HepG2 (cell line): ENCODE results near the gene SLC7A11. TPM values are rescaled to one million over a fixed set of nuclear protein-coding genes. Genes with fewer than 3 reads are reported as not detected.

Source experiments
- ATAC-seq: fragments of 200-7000 bp; cut with Tn5 transposase; 3 replicates; pipeline ENCODE4 v1.9.1; 2020; ENCODE audit warnings: mild to moderate bottlenecking, moderate library complexity
- BruUV-seq: library from RNA; stranded (reverse); fragments of 400-500 nt; replicated peaks from 2 replicates; lab custom pipeline; 2021; lab: Mats Ljungman, UMichigan
- CTCF ChIA-PET: fragments of 300-600 bp; formaldehyde crosslinking; extraction: SDS; loops from one replicate; lab custom pipeline; 2021; ENCODE audit warnings: low total read pairs, inconsistent platforms, low intra/inter-chr PET ratio; lab: Yijun Ruan, JAX
- POLR2A ChIA-PET: fragments of 350-600 bp; sonication (Branson Sonifier 250); formaldehyde crosslinking; loops from one replicate; lab custom pipeline; 2020; ENCODE audit warnings: antibody characterized with exemption, inconsistent platforms; lab: Yijun Ruan, JAX
- DNase-seq: peaks from one replicate; pipeline ENCODE4 v3.0.0-alpha.2; 2015; ENCODE audit warnings: low spot score
- FAIRE-seq: peaks from 3 replicates; lab custom pipeline; 2011; peaks lifted over from hg19 to GRCh38; lab: Jason Lieb, UNC
- H2AFZ ChIP-seq: one replicate; pipeline ENCODE4 v1.6.1; 2011; ENCODE audit warnings: low read length, inconsistent platforms
- H3K27ac ChIP-seq: fragments of 300-600 bp; 3 replicates; pipeline ENCODE4 v1.8.0; 2011; ENCODE audit warnings: mixed run types, mild to moderate bottlenecking, mixed read lengths, low read length, inconsistent platforms; ENCODE audit not compliant: insufficient read depth; ENCODE audit errors: extremely low read length
- H3K27me3 ChIP-seq, 2 experiments: fragments of 200-600 bp in 1 of 2; 2 replicates in 1 of 2; 3 replicates in 1 of 2; pipeline versions ENCODE4 v1.6.0 to v1.8.0; 2011; ENCODE audit warnings: low read length in 2 of 2, mild to moderate bottlenecking in 2 of 2, moderate library complexity in 2 of 2, inconsistent platforms in 1 of 2; ENCODE audit not compliant: insufficient read depth in 2 of 2, control insufficient read depth in 1 of 2
- H3K36me3 ChIP-seq, 2 experiments: fragments of 200-600 bp in 1 of 2; replicated peaks in 1 of 2; 2 replicates in 1 of 2; 3 replicates in 1 of 2; pipeline versions ENCODE4 v1.5.1 to v1.8.0; 2011; ENCODE audit warnings: low read length in 2 of 2, inconsistent platforms in 1 of 2; ENCODE audit not compliant: insufficient read depth in 2 of 2, control insufficient read depth in 1 of 2
- H3K4me1 ChIP-seq: 2 replicates; pipeline ENCODE4 v1.5.1; 2012; ENCODE audit warnings: low read length, inconsistent platforms; ENCODE audit not compliant: insufficient read depth
- H3K4me2 ChIP-seq: 2 replicates; pipeline ENCODE4 v1.6.0; 2011; ENCODE audit warnings: low read depth, low read length, inconsistent platforms
- H3K4me3 ChIP-seq, 3 experiments: fragments of 200-600 bp in 1 of 3; sonication (generic), shearing (Covaris generic) in 1 of 3; replicated peaks in 1 of 3; 2 replicates each; pipeline ENCODE4 v1.5.1; 2011 to 2016; ENCODE audit warnings: low read length in 3 of 3, inconsistent platforms in 2 of 3, low read depth in 2 of 3, mild to moderate bottlenecking in 2 of 3, control low read depth in 1 of 3, mixed read lengths in 1 of 3; ENCODE audit not compliant: insufficient read depth in 1 of 3
- H3K79me2 ChIP-seq: one replicate; pipeline ENCODE4 v1.6.1; 2011; ENCODE audit warnings: low read length, inconsistent platforms; ENCODE audit not compliant: insufficient read depth
- H3K9ac ChIP-seq: 2 replicates; pipeline ENCODE4 v1.6.0; 2011; ENCODE audit warnings: mild to moderate bottlenecking, low read depth, low read length, inconsistent platforms; ENCODE audit not compliant: insufficient read depth
- H3K9me3 ChIP-seq: 2 replicates; pipeline ENCODE4 v1.5.1; 2012; ENCODE audit warnings: mild to moderate bottlenecking, low read length
- H4K20me1 ChIP-seq: 2 replicates; pipeline ENCODE4 v1.6.0; 2011; ENCODE audit warnings: inconsistent platforms, mild to moderate bottlenecking, low read length, moderate library complexity; ENCODE audit not compliant: insufficient read depth
- AGO2 ChIP-seq: fragments of 200-400 bp; formaldehyde crosslinking; optimal IDR thresholded peaks from 2 replicates; pipeline ENCODE3; 2017; ENCODE audit warnings: mild to moderate bottlenecking, low read depth, low read length, moderate library complexity
- CHD4 ChIP-seq: fragments of 200-600 bp; sonication (generic); IDR thresholded peaks from 2 replicates; pipeline ENCODE4 v1.7.0; 2017; ENCODE audit warnings: mild to moderate bottlenecking, low read length, borderline replicate concordance
- DPF2 ChIP-seq: sonication (generic); formaldehyde crosslinking; IDR thresholded peaks from 2 replicates; pipeline ENCODE4 v1.4.0; 2020; ENCODE audit warnings: mild to moderate bottlenecking, low read depth, missing genetic modification reagents, borderline replicate concordance
- HNRNPK ChIP-seq: fragments of 200-400 bp; formaldehyde crosslinking; IDR thresholded peaks from 2 replicates; pipeline ENCODE4 v1.6.1; 2018; ENCODE audit warnings: low read length, low read depth, moderate library complexity, mild to moderate bottlenecking; ENCODE audit not compliant: poor library complexity, severe bottlenecking
- KLF11 ChIP-seq: IDR thresholded peaks from 2 replicates; pipeline ENCODE4 v1.6.1; 2016; ENCODE audit warnings: missing compliant biosample characterization
- NCOA5 ChIP-seq: sonication (generic); formaldehyde crosslinking; IDR thresholded peaks from 2 replicates; pipeline ENCODE4 v1.4.0; 2020; ENCODE audit warnings: missing genetic modification reagents
- POLR2AphosphoS5 ChIP-seq: IDR thresholded peaks from 2 replicates; pipeline ENCODE4 v1.6.1; 2012; ENCODE audit warnings: low read depth, low read length
- REPIN1 ChIP-seq: sonication (generic); formaldehyde crosslinking; IDR thresholded peaks from 2 replicates; pipeline ENCODE4 v1.8.0; 2022; ENCODE audit warnings: missing genetic modification reagents, low read depth, mild to moderate bottlenecking, borderline replicate concordance
- SRSF9 ChIP-seq: fragments of 200-400 bp; formaldehyde crosslinking; IDR thresholded peaks from 2 replicates; pipeline ENCODE4 v1.6.1; 2018; ENCODE audit warnings: borderline replicate concordance, mild to moderate bottlenecking, low read depth, low read length; ENCODE audit not compliant: insufficient read depth, poor library complexity, severe bottlenecking
- YEATS4 ChIP-seq: sonication (generic); formaldehyde crosslinking; IDR thresholded peaks from 2 replicates; pipeline ENCODE4 v1.4.0; 2020; ENCODE audit warnings: missing genetic modification reagents, borderline replicate concordance
- ZBTB3 ChIP-seq: sonication (generic); formaldehyde crosslinking; IDR thresholded peaks from 2 replicates; pipeline ENCODE4 v1.4.0; 2020; ENCODE audit warnings: low read depth, mild to moderate bottlenecking, moderate library complexity, missing genetic modification reagents, borderline replicate concordance
- ZFX ChIP-seq: sonication (generic); formaldehyde crosslinking; IDR thresholded peaks from 2 replicates; pipeline ENCODE4 v1.4.0; 2020; ENCODE audit warnings: mild to moderate bottlenecking, low read depth, missing genetic modification reagents, moderate library complexity
- ZMYM3 ChIP-seq: sonication (generic); formaldehyde crosslinking; IDR thresholded peaks from 2 replicates; pipeline ENCODE4 v1.5.1; 2020; ENCODE audit warnings: mild to moderate bottlenecking, missing genetic modification reagents
- ZNF20 ChIP-seq: sonication (generic); formaldehyde crosslinking; IDR thresholded peaks from 2 replicates; pipeline ENCODE4 v1.4.0; 2020; ENCODE audit warnings: mild to moderate bottlenecking, moderate library complexity, missing genetic modification reagents
- ZNF331 ChIP-seq: sonication (generic); formaldehyde crosslinking; IDR thresholded peaks from 2 replicates; pipeline ENCODE4 v1.4.0; 2020; ENCODE audit warnings: missing genetic modification reagents
- ZNF468 ChIP-seq: sonication (generic); formaldehyde crosslinking; IDR thresholded peaks from 2 replicates; pipeline ENCODE4 v1.8.0; 2022; ENCODE audit warnings: mild to moderate bottlenecking, moderate library complexity, missing genetic modification reagents
- ZNF570 ChIP-seq: sonication (generic); formaldehyde crosslinking; IDR thresholded peaks from 2 replicates; pipeline ENCODE4 v1.4.0; 2020; ENCODE audit warnings: mild to moderate bottlenecking, missing genetic modification reagents, borderline replicate concordance
- ZNF777 ChIP-seq: sonication (generic); formaldehyde crosslinking; IDR thresholded peaks from 2 replicates; pipeline ENCODE4 v1.4.0; 2020; ENCODE audit warnings: missing genetic modification reagents
- ZXDC ChIP-seq: sonication (generic); formaldehyde crosslinking; IDR thresholded peaks from 2 replicates; pipeline ENCODE4 v1.5.0; 2020; ENCODE audit warnings: mild to moderate bottlenecking, missing genetic modification reagents
- in situ Hi-C: cut with HindIII; loops from 2 replicates; pipeline ENCODE4 v1.10.0; 2017; ENCODE audit warnings: low pct_unique_long_range_greater_than_20kb; ENCODE audit not compliant: extremely low pct_ligation_motif_present
- intact Hi-C: fragments of 100-400 bp; cut with micrococcal nuclease; formaldehyde crosslinking; loops from one replicate; pipeline ENCODE4 v1.10.0; 2022; ENCODE audit not compliant: unreplicated experiment
- polyA plus RNA-seq, 8 experiments: library from polyadenylated mRNA; depleted of rRNA in 3 of 8; stranded (reverse) in 7 of 8; unstranded in 1 of 8; fragments of >200 nt; fragmentation: Illumina TruSeq in 4 of 8; extraction: Trizol in 4 of 8; gene quantifications; 2 replicates each; pipeline versions ENCODE4 v1.2.1 to v1.2.3, GENCODE V29; 2011 to 2016; ENCODE audit warnings: low read depth in 4 of 8, missing spikeins in 1 of 8, mixed read lengths in 1 of 8; ENCODE audit not compliant: insufficient read depth in 1 of 8
- total RNA-seq, 5 experiments: library from RNA; depleted of rRNA; stranded (reverse); fragments of >200 nt; fragmentation: Illumina TruSeq; extraction: Trizol; gene quantifications; 2 replicates each; pipeline ENCODE4 v1.2.3, GENCODE V29; 2016; ENCODE audit warnings: low read depth in 1 of 5
- TF ChIP-seq, protein P1 (sequence below): sonication (generic); formaldehyde crosslinking; IDR thresholded peaks from 2 replicates; pipeline ENCODE4 v1.4.0; 2020; ENCODE audit warnings: mild to moderate bottlenecking, missing genetic modification reagents, borderline replicate concordance

The SLC7A11 gene
- total and polyA plus RNA-seq, 2 of the 13 experiments (the other 11 are each of a cell fraction or from before 2014, with no cell fraction given) = 15.7 to 17.5 TPM

GRCh38 chr4:138162259-138162658, 79.9 kb downstream of the SLC7A11 start:
- no peak overlapping the region for H3K4me3 ChIP-seq
- in situ Hi-C loops (no loop called here), intact Hi-C loops (no loop called here)
- DNase-seq = no peak
- H3K79me2 ChIP-seq = no peaks in the 10 kb centered on the region
- no peak overlapping the region for H3K4me2 ChIP-seq
- POLR2A ChIA-PET = no interaction called here
- H3K9me3 ChIP-seq = no peaks in the 10 kb centered on the region
- no peaks in the 10 kb centered on the region; a peak in 1 of 5 replicates for H3K27me3 ChIP-seq
- no TSS peak for BruUV-seq
- H3K36me3 ChIP-seq = no peaks in the 10 kb centered on the region
- no peak for TF ChIP-seq ZXDC
- TF ChIP-seq REPIN1 (CRISPR knock-in tag) = no peak
- TF ChIP-seq YEATS4 (CRISPR knock-in tag) = no peak
- TF ChIP-seq ZNF570 (CRISPR knock-in tag) = no peak
- TF ChIP-seq AGO2 = no peak
- no peak for TF ChIP-seq ZNF331 (CRISPR knock-in tag)
- TF ChIP-seq KLF11 = no peak
- TF ChIP-seq ZFX (CRISPR knock-in tag) = no peak
- TF ChIP-seq ZNF777 (CRISPR knock-in tag) = no peak
- no peak for TF ChIP-seq ZMYM3 (CRISPR knock-in tag)
- no peak for TF ChIP-seq CHD4
- TF ChIP-seq HNRNPK = no peak
- TF ChIP-seq POLR2AphosphoS5 = no peak
- TF ChIP-seq ZBTB3 (CRISPR knock-in tag) = no peak
- TF ChIP-seq, protein P1, sequence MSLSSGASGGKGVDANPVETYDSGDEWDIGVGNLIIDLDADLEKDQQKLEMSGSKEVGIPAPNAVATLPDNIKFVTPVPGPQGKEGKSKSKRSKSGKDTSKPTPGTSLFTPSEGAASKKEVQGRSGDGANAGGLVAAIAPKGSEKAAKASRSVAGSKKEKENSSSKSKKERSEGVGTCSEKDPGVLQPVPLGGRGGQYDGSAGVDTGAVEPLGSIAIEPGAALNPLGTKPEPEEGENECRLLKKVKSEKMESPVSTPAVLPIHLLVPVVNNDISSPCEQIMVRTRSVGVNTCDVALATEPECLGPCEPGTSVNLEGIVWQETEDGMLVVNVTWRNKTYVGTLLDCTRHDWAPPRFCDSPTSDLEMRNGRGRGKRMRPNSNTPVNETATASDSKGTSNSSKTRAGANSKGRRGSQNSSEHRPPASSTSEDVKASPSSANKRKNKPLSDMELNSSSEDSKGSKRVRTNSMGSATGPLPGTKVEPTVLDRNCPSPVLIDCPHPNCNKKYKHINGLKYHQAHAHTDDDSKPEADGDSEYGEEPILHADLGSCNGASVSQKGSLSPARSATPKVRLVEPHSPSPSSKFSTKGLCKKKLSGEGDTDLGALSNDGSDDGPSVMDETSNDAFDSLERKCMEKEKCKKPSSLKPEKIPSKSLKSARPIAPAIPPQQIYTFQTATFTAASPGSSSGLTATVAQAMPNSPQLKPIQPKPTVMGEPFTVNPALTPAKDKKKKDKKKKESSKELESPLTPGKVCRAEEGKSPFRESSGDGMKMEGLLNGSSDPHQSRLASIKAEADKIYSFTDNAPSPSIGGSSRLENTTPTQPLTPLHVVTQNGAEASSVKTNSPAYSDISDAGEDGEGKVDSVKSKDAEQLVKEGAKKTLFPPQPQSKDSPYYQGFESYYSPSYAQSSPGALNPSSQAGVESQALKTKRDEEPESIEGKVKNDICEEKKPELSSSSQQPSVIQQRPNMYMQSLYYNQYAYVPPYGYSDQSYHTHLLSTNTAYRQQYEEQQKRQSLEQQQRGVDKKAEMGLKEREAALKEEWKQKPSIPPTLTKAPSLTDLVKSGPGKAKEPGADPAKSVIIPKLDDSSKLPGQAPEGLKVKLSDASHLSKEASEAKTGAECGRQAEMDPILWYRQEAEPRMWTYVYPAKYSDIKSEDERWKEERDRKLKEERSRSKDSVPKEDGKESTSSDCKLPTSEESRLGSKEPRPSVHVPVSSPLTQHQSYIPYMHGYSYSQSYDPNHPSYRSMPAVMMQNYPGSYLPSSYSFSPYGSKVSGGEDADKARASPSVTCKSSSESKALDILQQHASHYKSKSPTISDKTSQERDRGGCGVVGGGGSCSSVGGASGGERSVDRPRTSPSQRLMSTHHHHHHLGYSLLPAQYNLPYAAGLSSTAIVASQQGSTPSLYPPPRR (CRISPR knock-in tag) = no peak
- TF ChIP-seq NCOA5 (CRISPR knock-in tag) = no peak
- no peak for TF ChIP-seq DPF2 (CRISPR knock-in tag)
- no peak for TF ChIP-seq ZNF20 (CRISPR knock-in tag)
- no peak for TF ChIP-seq SRSF9
- TF ChIP-seq ZNF468 = no peak
- FAIRE-seq = no peak
- no peak for ATAC-seq
- H3K27ac ChIP-seq = no peak overlapping the region
- H4K20me1 ChIP-seq = no peaks in the 10 kb centered on the region
- no peak overlapping the region for H3K9ac ChIP-seq
- peaks cover 7% of the 10 kb centered on the region for H3K4me1 ChIP-seq
- CTCF ChIA-PET = no interaction called here
- no peak overlapping the region for H2AFZ ChIP-seq
